CD4-positive, alpha-beta T cell treated with Interleukin-21 for 1 hour (primary cell): ENCODE measurements around the gene SRRM3.
A peak's percentile ranks its signal among the peaks of the same experiment; 100 is the strongest.
"Not testable (repeated sequence)": the region's sequence is repeated elsewhere in the genome, so short reads cannot be mapped to it uniquely, and the experiment has no call there.

Experiments
- DNase-seq: peaks from one replicate; pipeline ENCODE4 v3.0.0-alpha.2; 2020

SRRM3 gene

DNA sequence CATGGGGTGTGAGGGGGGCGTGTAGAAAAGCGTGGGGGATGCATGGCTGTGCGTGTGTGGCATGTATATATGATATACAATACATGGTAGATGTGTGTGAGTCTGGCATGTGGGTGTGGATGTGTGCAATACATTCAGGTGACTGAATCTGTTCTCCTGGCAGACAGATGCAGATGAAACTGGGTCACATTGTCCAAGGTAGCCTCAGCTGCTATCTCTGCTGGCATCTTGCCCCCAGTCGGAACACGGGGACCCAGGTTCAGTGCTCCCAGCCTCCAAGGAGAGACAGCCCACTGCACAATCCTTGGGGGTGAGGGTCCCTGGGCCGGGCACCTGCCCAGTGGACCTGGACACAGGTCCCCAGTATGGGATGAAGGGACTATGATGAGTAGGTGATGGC is 12.4 kb upstream of the SRRM3 start:
- no peak for DNase-seq

DNA sequence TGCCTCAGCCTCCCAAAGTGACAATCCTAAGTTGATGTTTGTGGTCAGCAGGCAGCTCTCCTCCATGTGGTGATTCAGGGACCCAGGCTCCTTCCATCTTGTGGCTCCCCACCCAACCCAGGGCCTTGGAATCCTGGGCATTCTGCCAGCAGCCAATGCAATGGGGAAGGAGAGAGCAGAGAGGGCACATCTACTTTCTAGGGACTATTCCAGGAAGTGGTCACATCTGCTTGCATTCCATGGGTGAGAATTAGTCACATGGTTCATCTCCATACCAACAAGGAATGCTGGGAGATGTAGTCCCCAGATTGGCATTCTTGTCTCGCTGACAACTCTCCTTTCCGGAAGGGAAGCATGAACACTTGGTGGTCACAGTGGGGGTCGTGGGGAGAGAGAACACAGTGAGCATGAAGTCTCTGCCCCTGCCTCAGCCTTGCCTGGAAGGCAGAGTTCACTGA is 9.9 kb upstream of the SRRM3 start:
- no peak for DNase-seq

- no peak for DNase-seq
These were observed 8.2 kb upstream of the SRRM3 start for GRCh38 chr7:76193466-76193865.

DNA sequence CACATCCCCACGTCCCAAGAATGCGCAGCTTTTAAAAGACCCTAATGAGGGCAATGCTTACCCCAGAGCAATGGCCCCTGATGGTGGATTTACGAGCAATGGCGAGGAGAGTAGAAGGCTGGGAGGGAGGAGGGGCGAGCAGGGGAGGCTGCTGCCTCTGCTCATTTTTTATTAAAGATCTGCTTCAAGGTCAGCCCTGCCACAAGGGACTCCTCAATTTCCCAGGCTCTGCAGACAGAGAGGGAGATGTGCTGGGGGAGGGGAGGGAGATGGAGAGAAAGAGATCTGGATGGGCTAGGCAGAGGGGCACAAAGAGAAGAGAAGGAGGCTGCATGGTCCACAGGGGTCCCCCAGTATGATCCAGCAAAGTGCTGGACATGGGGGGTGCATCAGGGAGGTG is 7.8 kb upstream of the SRRM3 start:
- no peak for DNase-seq

GRCh38 chr7:76196786-76197185 is 4.9 kb upstream of the SRRM3 start:
- DNase-seq, result no peak

GRCh38 chr7:76198202-76198601 is 3.5 kb upstream of the SRRM3 start:
- no peak for DNase-seq

GRCh38 chr7:76202666-76203030 is 952 bp downstream of the SRRM3 start:
- DNase-seq, result no peak

DNA sequence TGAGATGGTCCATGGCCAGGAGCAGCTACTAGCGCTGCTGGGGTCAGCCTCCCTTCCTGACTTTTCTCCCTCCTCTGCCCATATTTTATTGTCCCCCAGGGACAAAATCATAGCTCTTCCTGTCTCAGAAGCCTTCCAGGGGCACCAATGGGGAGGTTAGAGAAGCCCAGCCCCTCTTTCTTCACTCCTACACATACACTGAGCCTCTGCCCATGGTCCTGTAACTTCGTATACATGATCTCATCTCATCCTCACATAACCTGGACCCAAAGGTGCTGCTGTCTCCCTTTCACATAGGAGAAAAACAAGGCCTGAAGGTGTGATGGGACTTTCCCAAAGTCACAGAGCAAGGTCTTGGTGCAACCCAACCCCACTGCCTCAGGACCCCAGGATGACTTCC is 2.5 kb downstream of the SRRM3 start:
- no peak for DNase-seq

GRCh38 chr7:76206633-76207032 is 4.9 kb downstream of the SRRM3 start:
- DNase-seq, result no peak

GRCh38 chr7:76209310-76209709 is 7.6 kb downstream of the SRRM3 start:
- DNase-seq, result no peak

GRCh38 chr7:76211216-76211615 is 9.5 kb downstream of the SRRM3 start:
- DNase-seq, result no peak

GRCh38 chr7:76215349-76215748 is 13.7 kb downstream of the SRRM3 start:
- DNase-seq, result not testable (repeated sequence)

DNA sequence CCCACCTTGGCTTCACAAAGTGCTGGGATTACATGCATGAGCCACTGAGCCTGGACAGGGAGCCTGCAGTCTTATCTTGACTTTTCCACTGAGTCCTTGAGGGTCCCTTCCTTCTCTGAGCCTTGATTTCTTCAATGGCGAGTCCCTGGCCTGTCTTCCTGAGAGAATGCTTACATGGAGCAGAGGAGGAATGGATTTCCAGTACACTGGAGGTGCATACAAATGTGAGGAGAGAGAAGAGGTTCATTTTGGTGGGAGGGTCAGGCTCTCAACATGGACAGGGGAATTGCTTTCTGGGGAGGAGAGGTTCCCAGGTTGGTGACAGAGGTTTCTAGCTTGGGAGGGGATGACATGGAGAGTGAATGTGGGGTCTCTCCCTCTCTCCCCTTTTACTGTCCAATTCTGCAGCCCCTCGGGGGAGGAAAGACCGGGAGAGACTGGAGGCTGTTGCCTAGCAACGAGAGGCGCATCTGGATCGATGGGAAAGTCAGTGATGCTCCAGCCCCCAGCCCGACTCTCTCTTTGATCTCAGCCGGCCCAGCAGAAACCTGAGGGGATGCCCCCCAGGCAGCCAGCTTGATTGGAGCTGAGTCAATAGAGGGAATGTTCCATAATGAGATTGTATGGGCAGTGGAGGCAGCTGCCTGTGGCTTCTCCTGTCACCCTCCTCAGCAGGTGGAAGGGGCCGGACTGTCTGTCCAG is 14.8 kb downstream of the SRRM3 start:
- DNase-seq, result no peak

- DNase-seq, result no peak
These were observed 16.4 kb downstream of the SRRM3 start for GRCh38 chr7:76217942-76218566.

- no peak for DNase-seq
These were observed 18.7 kb downstream of the SRRM3 start for GRCh38 chr7:76220185-76221057.

- DNase-seq, result no peak
These were observed 20.6 kb downstream of the SRRM3 start for GRCh38 chr7:76222333-76222732.

- no peak for DNase-seq
These were observed 21.1 kb downstream of the SRRM3 start for GRCh38 chr7:76222839-76223238.

DNA sequence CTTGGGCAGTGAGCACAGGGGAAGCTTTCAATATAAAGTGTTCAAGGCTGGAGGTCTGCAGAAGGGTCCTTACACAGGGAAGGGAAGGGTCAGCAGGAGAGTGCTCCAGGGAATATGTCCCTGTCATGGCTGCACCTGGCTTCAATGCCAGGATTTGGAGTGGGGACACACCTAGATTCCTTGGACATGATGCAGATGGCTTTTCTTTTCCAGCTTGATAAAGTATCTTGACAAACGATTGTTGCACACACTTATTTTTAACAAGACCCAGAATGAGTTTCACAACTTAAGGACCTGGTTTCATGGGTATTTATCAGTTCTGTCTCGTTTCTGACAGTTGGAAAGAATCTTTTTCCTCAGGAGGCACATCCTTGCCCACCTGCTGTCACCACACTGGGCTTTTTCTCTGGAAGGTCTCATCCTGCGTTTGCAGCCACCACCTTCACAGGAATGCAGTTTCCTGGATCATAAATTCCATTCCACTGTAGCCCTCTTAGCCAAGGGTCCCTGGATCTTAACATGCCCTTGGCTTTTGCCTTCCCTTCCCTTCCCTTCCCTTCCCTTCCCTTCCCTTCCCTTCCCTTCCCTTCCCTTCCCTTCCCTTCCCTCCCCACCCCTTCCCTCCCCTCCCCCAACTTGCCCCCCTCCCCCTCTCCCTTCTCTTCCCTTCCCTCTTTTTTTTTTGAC is 21.7 kb downstream of the SRRM3 start:
- DNase-seq, result no peak

DNA sequence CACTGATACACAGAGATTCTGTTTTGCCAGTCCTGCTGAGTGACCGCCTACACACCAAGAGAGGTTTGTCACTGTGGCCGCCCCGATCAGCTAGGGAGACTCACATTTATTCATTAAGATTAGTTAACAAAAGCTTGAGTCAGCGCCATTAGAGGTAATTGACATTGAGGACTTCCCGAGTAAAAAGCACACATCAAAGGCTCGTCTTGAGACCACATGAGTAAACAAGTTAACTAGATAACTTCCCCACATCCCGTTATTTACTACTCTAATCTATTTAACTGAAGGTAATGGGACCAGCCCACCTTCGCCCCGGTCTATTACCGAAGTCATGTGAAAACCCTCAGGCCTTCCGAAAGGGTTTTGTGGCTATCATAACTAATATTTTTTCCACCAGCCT is 23.0 kb downstream of the SRRM3 start:
- no peak for DNase-seq

GRCh38 chr7:76225379-76225778 is 23.7 kb downstream of the SRRM3 start:
- DNase-seq, result peak; percentile 7

GRCh38 chr7:76225951-76226350 is 24.3 kb downstream of the SRRM3 start:
- no peak for DNase-seq

- DNase-seq, result not testable (repeated sequence)
These were observed 25.3 kb downstream of the SRRM3 start for GRCh38 chr7:76226878-76227423.

GRCh38 chr7:76230214-76230613 is 28.5 kb downstream of the SRRM3 start:
- no peak for DNase-seq
